GM23338 (cell line): ENCODE measurements around the gene SMARCA2.

Experiments used
- CREB1 ChIP-seq: fragments of 250-450 bp; sonication (Bioruptor Pico); IDR thresholded peaks from 2 replicates; pipeline ENCODE4 v1.5.0; 2020; ENCODE audit warnings: low read depth, mild to moderate bottlenecking, moderate library complexity
- EZH2 ChIP-seq: fragments of 200-600 bp; sonication (generic); IDR thresholded peaks from one replicate; pipeline ENCODE4 v1.8.0; 2017; ENCODE audit warnings: antibody characterized with exemption, mild to moderate bottlenecking, low read depth; ENCODE audit not compliant: unreplicated experiment
- EZH2phosphoT487 ChIP-seq: fragments of 200-600 bp; sonication (generic); IDR thresholded peaks from one replicate; pipeline ENCODE4 v1.8.1; 2018; ENCODE audit warnings: antibody characterized with exemption; ENCODE audit not compliant: unreplicated experiment
- JUNB ChIP-seq: IDR thresholded peaks from one replicate; pipeline ENCODE4 v1.6.1; 2016; ENCODE audit warnings: antibody characterized with exemption; ENCODE audit not compliant: unreplicated experiment
- POLR2AphosphoS5 ChIP-seq: IDR thresholded peaks from 2 replicates; pipeline ENCODE4 v1.6.1; 2016; ENCODE audit warnings: antibody characterized with exemption, low read depth
- STAT1 ChIP-seq: IDR thresholded peaks from one replicate; pipeline ENCODE4 v1.6.1; 2016; ENCODE audit warnings: antibody characterized with exemption; ENCODE audit not compliant: unreplicated experiment
- TF ChIP-seq, protein P1 (sequence below), 2 experiments: fragments of 200-600 bp in 1 of 2; sonication (generic) in 1 of 2; conservative IDR thresholded peaks; 2 replicates each; pipeline versions ENCODE4 v1.5.1 to v1.6.1; 2016 to 2017; ENCODE audit warnings: antibody characterized with exemption in 2 of 2, low read depth in 2 of 2, mild to moderate bottlenecking in 2 of 2, moderate library complexity in 1 of 2
- TF ChIP-seq, protein P2 (sequence below): IDR thresholded peaks from 2 replicates; pipeline ENCODE4 v1.6.1; 2016; ENCODE audit warnings: antibody characterized with exemption
- TF ChIP-seq, protein P3 (sequence below): IDR thresholded peaks from one replicate; pipeline ENCODE4 v1.6.1; 2018; ENCODE audit warnings: antibody characterized with exemption; ENCODE audit not compliant: unreplicated experiment
- TF ChIP-seq, protein P4 (sequence below): fragments of 250-450 bp; sonication (Bioruptor Pico); IDR thresholded peaks from 2 replicates; pipeline ENCODE4 v1.5.0; 2020; ENCODE audit warnings: mild to moderate bottlenecking, moderate library complexity

DNA sequence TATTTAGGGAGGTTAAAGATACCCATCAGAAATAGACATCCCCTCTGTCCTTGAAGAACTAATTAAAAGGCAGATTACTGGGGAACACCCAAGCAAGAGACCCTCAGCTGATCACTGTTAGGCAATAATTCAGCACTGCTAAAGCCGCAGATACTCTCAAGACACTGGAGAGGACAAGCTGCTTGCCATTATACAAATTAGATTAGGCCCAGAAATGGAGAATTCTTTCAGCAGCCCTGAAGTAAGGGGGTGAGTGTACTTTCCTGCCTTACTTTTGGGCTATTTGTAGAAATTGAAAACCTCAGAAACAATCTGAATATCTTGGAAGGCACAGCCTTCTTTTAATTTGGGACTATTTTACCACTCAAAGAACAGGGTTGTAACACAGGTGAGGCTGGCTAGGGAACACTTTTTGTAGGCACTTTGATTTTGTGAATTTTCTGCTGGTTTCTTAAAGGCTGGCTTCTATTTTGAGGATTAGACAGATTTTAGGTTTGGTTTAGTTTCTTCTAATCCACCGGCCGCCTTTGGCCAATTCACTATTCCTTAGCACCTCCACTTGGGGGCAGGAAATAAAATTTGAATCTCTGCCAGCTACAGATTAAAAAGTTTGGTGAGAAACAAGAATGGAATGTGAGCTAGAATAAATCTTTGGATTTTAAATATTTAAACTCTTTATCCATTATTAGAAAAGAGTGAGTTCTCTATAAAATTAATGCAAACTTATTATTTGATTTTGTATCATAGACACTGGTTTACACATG lies 106.0 kb downstream of the SMARCA2 start:
- TF ChIP-seq, protein P1, sequence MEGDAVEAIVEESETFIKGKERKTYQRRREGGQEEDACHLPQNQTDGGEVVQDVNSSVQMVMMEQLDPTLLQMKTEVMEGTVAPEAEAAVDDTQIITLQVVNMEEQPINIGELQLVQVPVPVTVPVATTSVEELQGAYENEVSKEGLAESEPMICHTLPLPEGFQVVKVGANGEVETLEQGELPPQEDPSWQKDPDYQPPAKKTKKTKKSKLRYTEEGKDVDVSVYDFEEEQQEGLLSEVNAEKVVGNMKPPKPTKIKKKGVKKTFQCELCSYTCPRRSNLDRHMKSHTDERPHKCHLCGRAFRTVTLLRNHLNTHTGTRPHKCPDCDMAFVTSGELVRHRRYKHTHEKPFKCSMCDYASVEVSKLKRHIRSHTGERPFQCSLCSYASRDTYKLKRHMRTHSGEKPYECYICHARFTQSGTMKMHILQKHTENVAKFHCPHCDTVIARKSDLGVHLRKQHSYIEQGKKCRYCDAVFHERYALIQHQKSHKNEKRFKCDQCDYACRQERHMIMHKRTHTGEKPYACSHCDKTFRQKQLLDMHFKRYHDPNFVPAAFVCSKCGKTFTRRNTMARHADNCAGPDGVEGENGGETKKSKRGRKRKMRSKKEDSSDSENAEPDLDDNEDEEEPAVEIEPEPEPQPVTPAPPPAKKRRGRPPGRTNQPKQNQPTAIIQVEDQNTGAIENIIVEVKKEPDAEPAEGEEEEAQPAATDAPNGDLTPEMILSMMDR (conservative IDR thresholded peaks at IDR 0.05; ENCODE audit: low read depth in 2 of 2): no peak
- TF ChIP-seq EZH2phosphoT487 (no peak), CREB1 (CRISPR knock-in tag) (no peak), EZH2 (no peak), STAT1 (no peak), POLR2AphosphoS5 (no peak), JUNB (no peak)
- TF ChIP-seq, protein P2, sequence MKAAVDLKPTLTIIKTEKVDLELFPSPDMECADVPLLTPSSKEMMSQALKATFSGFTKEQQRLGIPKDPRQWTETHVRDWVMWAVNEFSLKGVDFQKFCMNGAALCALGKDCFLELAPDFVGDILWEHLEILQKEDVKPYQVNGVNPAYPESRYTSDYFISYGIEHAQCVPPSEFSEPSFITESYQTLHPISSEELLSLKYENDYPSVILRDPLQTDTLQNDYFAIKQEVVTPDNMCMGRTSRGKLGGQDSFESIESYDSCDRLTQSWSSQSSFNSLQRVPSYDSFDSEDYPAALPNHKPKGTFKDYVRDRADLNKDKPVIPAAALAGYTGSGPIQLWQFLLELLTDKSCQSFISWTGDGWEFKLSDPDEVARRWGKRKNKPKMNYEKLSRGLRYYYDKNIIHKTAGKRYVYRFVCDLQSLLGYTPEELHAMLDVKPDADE: no peak
- TF ChIP-seq, protein P3, sequence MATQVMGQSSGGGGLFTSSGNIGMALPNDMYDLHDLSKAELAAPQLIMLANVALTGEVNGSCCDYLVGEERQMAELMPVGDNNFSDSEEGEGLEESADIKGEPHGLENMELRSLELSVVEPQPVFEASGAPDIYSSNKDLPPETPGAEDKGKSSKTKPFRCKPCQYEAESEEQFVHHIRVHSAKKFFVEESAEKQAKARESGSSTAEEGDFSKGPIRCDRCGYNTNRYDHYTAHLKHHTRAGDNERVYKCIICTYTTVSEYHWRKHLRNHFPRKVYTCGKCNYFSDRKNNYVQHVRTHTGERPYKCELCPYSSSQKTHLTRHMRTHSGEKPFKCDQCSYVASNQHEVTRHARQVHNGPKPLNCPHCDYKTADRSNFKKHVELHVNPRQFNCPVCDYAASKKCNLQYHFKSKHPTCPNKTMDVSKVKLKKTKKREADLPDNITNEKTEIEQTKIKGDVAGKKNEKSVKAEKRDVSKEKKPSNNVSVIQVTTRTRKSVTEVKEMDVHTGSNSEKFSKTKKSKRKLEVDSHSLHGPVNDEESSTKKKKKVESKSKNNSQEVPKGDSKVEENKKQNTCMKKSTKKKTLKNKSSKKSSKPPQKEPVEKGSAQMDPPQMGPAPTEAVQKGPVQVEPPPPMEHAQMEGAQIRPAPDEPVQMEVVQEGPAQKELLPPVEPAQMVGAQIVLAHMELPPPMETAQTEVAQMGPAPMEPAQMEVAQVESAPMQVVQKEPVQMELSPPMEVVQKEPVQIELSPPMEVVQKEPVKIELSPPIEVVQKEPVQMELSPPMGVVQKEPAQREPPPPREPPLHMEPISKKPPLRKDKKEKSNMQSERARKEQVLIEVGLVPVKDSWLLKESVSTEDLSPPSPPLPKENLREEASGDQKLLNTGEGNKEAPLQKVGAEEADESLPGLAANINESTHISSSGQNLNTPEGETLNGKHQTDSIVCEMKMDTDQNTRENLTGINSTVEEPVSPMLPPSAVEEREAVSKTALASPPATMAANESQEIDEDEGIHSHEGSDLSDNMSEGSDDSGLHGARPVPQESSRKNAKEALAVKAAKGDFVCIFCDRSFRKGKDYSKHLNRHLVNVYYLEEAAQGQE: no peak
- TF ChIP-seq, protein P4, sequence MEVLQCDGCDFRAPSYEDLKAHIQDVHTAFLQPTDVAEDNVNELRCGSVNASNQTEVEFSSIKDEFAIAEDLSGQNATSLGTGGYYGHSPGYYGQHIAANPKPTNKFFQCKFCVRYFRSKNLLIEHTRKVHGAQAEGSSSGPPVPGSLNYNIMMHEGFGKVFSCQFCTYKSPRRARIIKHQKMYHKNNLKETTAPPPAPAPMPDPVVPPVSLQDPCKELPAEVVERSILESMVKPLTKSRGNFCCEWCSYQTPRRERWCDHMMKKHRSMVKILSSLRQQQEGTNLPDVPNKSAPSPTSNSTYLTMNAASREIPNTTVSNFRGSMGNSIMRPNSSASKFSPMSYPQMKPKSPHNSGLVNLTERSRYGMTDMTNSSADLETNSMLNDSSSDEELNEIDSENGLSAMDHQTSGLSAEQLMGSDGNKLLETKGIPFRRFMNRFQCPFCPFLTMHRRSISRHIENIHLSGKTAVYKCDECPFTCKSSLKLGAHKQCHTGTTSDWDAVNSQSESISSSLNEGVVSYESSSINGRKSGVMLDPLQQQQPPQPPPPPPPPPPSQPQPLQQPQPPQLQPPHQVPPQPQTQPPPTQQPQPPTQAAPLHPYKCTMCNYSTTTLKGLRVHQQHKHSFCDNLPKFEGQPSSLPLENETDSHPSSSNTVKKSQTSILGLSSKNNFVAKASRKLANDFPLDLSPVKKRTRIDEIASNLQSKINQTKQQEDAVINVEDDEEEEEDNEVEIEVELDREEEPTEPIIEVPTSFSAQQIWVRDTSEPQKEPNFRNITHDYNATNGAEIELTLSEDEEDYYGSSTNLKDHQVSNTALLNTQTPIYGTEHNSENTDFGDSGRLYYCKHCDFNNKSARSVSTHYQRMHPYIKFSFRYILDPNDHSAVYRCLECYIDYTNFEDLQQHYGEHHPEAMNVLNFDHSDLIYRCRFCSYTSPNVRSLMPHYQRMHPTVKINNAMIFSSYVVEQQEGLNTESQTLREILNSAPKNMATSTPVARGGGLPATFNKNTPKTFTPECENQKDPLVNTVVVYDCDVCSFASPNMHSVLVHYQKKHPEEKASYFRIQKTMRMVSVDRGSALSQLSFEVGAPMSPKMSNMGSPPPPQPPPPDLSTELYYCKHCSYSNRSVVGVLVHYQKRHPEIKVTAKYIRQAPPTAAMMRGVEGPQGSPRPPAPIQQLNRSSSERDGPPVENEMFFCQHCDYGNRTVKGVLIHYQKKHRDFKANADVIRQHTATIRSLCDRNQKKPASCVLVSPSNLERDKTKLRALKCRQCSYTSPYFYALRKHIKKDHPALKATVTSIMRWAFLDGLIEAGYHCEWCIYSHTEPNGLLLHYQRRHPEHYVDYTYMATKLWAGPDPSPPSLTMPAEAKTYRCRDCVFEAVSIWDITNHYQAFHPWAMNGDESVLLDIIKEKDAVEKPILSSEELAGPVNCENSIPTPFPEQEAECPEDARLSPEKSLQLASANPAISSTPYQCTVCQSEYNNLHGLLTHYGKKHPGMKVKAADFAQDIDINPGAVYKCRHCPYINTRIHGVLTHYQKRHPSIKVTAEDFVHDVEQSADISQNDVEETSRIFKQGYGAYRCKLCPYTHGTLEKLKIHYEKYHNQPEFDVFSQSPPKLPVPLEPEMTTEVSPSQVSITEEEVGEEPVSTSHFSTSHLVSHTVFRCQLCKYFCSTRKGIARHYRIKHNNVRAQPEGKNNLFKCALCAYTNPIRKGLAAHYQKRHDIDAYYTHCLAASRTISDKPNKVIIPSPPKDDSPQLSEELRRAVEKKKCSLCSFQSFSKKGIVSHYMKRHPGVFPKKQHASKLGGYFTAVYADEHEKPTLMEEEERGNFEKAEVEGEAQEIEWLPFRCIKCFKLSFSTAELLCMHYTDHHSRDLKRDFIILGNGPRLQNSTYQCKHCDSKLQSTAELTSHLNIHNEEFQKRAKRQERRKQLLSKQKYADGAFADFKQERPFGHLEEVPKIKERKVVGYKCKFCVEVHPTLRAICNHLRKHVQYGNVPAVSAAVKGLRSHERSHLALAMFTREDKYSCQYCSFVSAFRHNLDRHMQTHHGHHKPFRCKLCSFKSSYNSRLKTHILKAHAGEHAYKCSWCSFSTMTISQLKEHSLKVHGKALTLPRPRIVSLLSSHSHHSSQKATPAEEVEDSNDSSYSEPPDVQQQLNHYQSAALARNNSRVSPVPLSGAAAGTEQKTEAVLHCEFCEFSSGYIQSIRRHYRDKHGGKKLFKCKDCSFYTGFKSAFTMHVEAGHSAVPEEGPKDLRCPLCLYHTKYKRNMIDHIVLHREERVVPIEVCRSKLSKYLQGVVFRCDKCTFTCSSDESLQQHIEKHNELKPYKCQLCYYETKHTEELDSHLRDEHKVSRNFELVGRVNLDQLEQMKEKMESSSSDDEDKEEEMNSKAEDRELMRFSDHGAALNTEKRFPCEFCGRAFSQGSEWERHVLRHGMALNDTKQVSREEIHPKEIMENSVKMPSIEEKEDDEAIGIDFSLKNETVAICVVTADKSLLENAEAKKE (CRISPR knock-in tag): no peak
